Stimulated activated CD4-positive, alpha-beta T cell treated with anti-CD3 and anti-CD28 coated beads, Interleukin-1b, Interleukin-23, amount 100 ng/mL, for 24 hours (primary cell): Measurements from ENCODE around the gene TTN.

Experiments used
- DNase-seq, 4 experiments: peaks; one replicate each; pipeline ENCODE4 v3.0.0-alpha.2; 2020; ENCODE audit warnings: low read depth in 4 of 4, low spot score in 1 of 4

Gene TTN

GRCh38 chr2:178747767-178748166, 59.5 kb downstream of the TTN start:
- DNase-seq: no peak

- DNase-seq: no peak
Measured at GRCh38 chr2:178734518-178734917, 72.7 kb downstream of the TTN start.

- no peak for DNase-seq
Measured at GRCh38 chr2:178733975-178734374, 73.2 kb downstream of the TTN start.

- no peak for DNase-seq
Measured at GRCh38 chr2:178732913-178733312, 74.3 kb downstream of the TTN start.

GRCh38 chr2:178731300-178731699, 75.9 kb downstream of the TTN start:
- no peak for DNase-seq

- no peak for DNase-seq
Measured at GRCh38 chr2:178730049-178730448, 77.2 kb downstream of the TTN start.

GRCh38 chr2:178723786-178724346, 83.4 kb downstream of the TTN start:
- no peak for DNase-seq

GRCh38 chr2:178722296-178722695, 84.9 kb downstream of the TTN start:
- DNase-seq: no peak

- DNase-seq: no peak
Measured at GRCh38 chr2:178718988-178719387, 88.2 kb downstream of the TTN start.

- no peak for DNase-seq
Measured at GRCh38 chr2:178718283-178718682, 88.9 kb downstream of the TTN start.

GRCh38 chr2:178716394-178716793, 90.8 kb downstream of the TTN start:
- DNase-seq: no peak

- no peak for DNase-seq
Measured at GRCh38 chr2:178715366-178715765, 91.9 kb downstream of the TTN start.

GRCh38 chr2:178707476-178707875, 99.7 kb downstream of the TTN start:
- no peak for DNase-seq

GRCh38 chr2:178704876-178705275, 102.3 kb downstream of the TTN start:
- DNase-seq: no peak

- no peak for DNase-seq
Measured at GRCh38 chr2:178702361-178702760, 104.9 kb downstream of the TTN start.

- DNase-seq: no peak
Measured at GRCh38 chr2:178700922-178701342, 106.3 kb downstream of the TTN start.

GRCh38 chr2:178700136-178700535, 107.1 kb downstream of the TTN start:
- DNase-seq: no peak

GRCh38 chr2:178692845-178693244, 114.4 kb downstream of the TTN start:
- DNase-seq: no peak

- DNase-seq: no peak
Measured at GRCh38 chr2:178689808-178690207, 117.4 kb downstream of the TTN start.

- no peak for DNase-seq
Measured at GRCh38 chr2:178683877-178684276, 123.3 kb downstream of the TTN start.

GRCh38 chr2:178681081-178681480, 126.1 kb downstream of the TTN start:
- no peak for DNase-seq

- no peak for DNase-seq
Measured at GRCh38 chr2:178679891-178680290, 127.3 kb downstream of the TTN start.

GRCh38 chr2:178677599-178677998, 129.6 kb downstream of the TTN start:
- no peak for DNase-seq

GRCh38 chr2:178676046-178676445, 131.2 kb downstream of the TTN start:
- DNase-seq: no peak
